HG03575 (cell line): ENCODE data around the gene PCDHGB4.
"Not testable (repeated sequence)": the region's sequence is repeated elsewhere in the genome, so short reads cannot be mapped to it uniquely, and the experiment has no call there.

ENCODE experiments used
- ATAC-seq: cut with Tn5 transposase; IDR thresholded peaks from one replicate; pipeline ENCODE4 v1.9.1; 2021; ENCODE audit not compliant: unreplicated experiment, insufficient number of reproducible peaks, low FRiP score; ENCODE audit errors: extremely low read depth

PCDHGB4 gene

DNA sequence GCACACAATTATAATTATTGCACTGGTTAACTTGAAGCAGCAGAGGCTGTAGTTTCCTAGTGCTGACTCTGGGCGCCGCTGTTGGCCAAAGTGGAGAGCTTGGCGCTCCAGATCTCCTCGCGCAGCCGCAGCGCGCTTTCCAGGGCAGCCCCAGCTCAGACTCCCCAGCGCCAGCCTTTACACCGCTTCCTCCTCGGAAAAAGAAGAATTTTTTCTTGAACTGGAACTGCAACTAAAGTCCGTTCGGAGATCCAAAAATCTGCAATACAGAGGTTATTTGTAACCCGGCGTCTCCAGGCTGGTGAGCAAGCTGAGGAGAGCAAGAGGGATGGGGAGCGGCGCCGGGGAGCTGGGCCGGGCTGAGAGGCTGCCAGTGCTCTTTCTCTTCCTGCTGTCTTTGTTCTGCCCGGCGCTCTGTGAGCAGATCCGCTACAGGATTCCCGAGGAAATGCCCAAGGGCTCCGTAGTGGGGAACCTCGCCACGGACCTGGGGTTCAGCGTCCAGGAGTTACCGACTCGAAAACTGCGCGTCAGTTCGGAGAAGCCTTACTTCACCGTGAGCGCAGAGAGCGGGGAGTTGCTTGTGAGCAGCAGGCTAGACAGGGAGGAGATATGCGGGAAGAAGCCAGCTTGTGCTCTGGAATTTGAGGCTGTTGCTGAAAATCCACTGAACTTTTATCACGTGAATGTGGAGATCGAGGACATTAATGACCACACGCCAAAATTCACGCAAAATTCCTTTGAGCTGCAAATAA, at the start of gene PCDHGB4:
Gene PCDHGB4, plus strand, starts transcription at position 142 of the 755 bp plus-strand sequence. Its CDS starts 187 bp downstream, at position 329.
- not testable (repeated sequence) for ATAC-seq

DNA sequence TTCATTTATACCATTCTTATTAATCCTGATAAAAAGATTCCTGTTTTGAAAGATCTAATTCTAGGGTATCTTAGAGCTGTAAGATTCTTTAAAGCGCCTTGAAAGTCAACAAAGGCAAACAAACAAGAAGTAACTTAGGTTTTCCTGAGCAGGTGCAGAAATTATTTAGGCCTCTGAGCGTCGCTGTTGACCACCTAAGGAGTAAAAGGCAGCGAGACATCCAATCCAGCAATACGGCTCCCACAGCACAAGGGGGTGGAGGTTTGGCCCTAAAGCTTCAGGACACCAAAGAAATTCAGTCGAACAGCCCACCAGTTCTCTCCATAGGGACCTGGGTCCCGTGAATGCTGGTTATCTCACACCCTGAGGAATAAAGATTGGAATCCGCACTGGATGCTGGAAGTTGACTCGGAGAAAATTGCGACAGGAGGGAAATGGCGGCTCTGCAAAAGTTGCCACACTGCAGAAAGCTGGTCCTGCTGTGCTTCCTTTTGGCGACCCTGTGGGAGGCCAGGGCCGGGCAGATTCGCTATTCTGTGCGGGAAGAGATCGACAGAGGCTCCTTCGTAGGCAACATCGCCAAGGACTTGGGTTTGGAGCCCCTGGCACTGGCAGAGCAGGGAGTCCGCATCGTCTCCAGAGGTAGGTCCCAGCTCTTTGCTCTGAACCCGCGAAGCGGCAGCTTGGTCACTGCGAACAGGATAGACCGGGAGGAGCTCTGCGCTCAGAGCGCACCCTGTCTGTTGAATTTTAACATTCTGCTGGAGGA, 48.8 kb upstream of the PCDHGB4 start, which contains the start of gene PCDHGA2:
Gene PCDHGA2, plus strand, starts transcription at position 223 of the 769 bp plus-strand sequence.
- no peak for ATAC-seq

- not testable (repeated sequence) for ATAC-seq
These were observed 46.6 kb upstream of the PCDHGB4 start for GRCh38 chr5:141340781-141341354.

DNA sequence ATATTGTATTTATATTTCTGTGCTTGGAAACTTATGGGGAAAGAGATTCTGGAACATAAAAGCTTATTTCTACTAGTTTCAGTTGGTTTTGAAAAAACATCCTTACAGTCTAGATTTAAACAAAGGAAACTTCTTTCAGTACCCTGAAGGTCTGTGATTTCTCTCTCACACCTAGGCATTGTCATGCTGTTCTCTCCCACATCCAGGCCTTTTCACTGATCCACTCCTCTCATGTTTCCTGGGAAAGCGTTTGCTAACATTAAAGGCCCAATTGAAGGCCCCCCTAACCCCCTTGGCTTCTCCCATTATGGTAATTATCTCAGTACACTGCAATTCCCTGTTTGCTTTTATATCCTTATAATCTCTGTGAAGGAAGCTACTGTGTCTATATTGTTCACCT, 44.7 kb upstream of the PCDHGB4 start:
- no peak for ATAC-seq

DNA sequence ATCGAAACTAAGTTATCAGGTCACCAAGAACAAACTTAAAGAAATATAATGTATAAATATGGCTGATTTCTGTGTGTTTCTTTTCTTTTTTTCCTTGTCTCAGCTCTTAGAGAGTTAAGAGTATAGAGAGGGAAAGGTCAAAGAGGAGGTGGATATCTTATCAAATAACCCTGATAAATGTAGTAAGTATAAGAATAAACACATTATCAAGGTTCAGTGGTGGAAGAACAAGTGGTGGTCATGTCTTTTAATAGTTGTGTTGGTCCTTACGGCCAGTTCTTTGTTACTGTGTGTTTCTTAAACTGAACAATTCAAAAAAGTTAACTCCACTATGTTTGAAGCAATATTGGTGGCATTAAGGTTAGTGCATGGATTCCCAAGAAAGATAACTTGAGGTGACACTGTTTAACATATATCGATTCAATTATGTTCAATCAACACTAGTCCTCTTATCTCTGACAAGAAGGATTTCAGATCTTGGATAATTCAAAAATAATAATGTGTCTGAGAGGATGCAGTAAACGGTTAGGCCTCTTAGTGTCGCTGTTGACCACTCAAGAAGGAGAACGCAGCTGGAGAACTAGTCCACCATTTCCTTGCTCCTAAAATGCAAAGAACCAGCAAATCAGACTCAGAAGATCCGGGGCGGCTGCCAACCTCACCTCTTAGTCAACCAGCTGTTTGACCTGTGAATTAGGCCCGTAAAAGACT, 44.1 kb upstream of the PCDHGB4 start, which contains the start of gene PCDHGA3:
Gene PCDHGA3, plus strand, starts transcription at position 588 of the 711 bp plus-strand sequence. CDS start 205 bp downstream, outside the sequence.
- no peak for ATAC-seq

DNA sequence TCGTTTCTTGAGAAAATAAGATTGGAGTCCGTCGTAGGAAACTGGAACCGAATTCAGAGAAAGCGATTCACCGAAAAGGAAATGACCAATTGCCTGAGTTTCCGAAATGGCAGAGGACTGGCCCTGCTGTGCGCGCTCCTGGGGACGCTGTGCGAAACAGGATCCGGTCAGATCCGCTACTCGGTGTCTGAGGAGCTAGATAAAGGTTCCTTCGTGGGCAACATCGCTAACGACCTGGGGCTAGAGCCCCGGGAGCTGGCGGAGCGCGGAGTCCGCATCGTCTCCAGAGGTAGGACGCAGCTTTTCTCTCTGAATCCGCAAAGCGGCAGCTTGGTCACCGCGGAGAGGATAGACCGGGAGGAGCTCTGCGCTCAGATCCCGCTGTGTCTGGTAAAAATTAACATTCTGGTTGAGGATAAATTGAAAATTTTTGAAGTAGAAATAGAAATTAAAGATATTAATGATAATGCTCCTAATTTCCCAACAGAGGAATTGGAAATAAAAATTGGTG, 43.5 kb upstream of the PCDHGB4 start:
- no peak for ATAC-seq

DNA sequence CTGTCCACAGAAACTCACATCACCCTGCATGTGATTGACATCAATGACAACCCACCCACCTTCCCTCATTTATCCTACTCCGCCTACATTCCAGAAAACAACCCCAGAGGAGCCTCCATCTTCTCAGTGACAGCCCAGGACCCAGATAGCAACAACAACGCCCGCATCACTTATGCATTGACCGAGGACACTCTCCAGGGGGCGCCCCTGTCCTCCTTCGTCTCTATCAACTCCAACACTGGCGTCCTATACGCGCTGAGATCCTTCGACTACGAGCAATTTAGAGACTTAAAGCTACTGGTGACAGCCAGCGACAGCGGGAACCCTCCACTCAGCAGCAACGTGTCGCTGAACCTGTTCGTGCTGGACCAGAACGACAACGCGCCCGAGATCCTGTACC, 42.2 kb upstream of the PCDHGB4 start:
- ATAC-seq: no peak

DNA sequence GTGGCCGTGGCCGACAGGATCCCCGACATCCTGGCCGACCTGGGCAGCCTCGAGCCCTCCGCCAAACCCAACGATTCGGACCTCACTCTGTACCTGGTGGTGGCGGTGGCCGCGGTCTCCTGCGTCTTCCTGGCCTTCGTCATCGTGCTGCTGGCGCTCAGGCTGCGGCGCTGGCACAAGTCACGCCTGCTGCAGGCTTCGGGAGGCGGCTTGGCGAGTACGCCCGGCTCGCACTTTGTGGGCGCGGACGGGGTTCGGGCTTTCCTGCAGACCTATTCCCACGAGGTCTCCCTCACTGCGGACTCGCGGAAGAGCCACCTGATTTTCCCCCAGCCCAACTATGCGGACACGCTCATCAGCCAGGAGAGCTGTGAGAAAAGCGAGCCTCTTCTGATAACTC, 41.5 kb upstream of the PCDHGB4 start:
- ATAC-seq: not testable (repeated sequence)

GRCh38 chr5:141349917-141350619, 37.4 kb upstream of the PCDHGB4 start, which contains the start of gene PCDHGB1:
Gene PCDHGB1, plus strand, starts transcription at chr5:141350099. Its CDS starts 162 bp downstream, at chr5:141350261.
- no peak for ATAC-seq

DNA sequence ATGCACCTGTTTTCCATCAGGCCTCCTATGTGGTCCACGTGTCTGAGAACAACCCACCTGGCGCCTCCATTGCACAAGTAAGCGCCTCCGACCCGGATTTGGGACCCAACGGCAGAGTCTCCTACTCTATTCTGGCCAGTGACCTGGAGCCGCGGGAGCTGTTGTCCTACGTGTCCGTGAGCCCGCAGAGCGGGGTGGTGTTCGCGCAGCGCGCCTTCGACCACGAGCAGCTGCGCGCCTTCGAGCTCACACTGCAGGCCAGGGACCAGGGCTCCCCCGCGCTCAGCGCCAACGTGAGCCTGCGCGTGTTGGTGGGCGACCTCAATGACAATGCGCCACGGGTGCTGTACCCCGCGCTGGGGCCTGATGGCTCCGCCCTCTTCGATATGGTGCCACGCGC, 35.9 kb upstream of the PCDHGB4 start:
- ATAC-seq: no peak

GRCh38 chr5:141354900-141355469, 32.5 kb upstream of the PCDHGB4 start, which contains the start of gene PCDHGA4:
Gene PCDHGA4, plus strand, starts transcription at chr5:141355021. Its CDS starts 87 bp downstream, at chr5:141355108.
- no peak for ATAC-seq

- ATAC-seq: no peak
These were observed 31.9 kb upstream of the PCDHGB4 start for GRCh38 chr5:141355641-141356040.

GRCh38 chr5:141356133-141356532, 31.4 kb upstream of the PCDHGB4 start:
- no peak for ATAC-seq

DNA sequence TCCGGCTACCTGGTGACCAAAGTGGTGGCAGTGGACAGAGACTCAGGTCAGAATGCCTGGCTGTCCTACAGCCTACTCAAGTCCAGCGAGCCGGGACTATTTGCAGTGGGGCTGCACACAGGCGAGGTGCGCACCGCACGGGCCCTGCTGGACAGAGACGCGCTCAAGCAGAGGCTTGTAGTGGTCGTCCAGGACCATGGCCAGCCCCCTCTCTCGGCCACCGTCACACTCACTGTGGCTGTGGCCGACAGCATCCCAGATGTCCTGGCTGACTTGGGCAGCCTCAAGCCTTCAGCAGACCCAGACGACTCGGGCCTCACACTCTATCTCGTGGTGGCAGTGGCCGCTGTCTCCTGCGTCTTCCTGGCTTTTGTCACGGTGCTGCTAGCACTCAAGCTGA, 30.5 kb upstream of the PCDHGB4 start:
- ATAC-seq: no peak

DNA sequence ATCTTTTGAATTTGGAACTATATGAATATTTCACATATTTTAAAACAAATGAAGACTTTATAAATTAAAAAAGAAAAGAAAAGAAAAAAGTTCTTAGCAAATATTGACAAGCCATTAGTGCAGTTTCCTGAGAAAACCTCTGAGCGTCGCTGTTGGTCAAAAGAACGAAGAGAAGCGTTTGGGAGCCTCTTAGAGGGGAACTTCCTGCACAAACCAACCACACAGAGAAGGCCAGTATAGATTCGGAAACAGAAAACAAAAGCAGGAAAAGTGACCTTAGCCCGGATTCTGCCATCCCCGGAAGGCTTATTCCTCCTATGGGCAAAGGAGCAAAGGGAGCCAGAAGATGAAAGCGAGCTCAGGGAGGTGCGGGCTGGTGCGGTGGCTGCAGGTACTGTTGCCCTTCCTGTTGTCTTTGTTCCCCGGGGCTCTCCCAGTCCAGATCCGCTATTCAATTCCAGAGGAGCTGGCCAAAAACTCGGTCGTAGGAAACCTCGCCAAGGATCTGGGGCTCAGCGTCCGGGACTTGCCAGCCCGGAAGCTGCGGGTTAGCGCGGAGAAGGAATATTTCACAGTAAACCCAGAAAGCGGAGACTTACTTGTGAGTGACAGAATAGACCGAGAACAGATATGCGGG, 27.6 kb upstream of the PCDHGB4 start, which contains the start of gene PCDHGB2:
Gene PCDHGB2, plus strand, starts transcription at position 205 of the 637 bp plus-strand sequence. Its CDS starts 142 bp downstream, at position 347.
- no peak for ATAC-seq

DNA sequence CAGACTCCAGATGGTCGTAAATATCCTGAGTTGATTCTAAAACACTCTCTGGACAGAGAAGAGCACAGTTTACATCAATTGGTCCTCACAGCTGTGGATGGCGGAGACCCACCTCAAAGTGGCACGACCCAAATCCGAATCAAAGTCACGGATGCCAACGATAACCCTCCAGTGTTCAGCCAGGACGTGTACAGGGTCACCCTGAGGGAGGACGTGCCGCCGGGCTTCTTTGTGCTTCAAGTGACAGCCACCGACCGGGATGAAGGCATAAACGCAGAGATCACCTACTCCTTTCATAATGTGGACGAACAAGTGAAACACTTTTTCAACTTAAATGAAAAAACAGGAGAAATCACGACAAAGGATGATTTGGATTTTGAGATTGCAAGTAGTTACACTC, 26.8 kb upstream of the PCDHGB4 start:
- ATAC-seq: no peak

- ATAC-seq: no peak
These were observed 24.8 kb upstream of the PCDHGB4 start for GRCh38 chr5:141362719-141363118.
